ENCODE measurements around the gene NPHP4.

The NPHP4 gene

GRCh38 chr1:6005276-6005917, 13.2 kb upstream of the NPHP4 start:
- H3K27ac ChIP-seq (ENCODE audit: low read length), result no peak overlapping the region
- no peaks in the 10 kb centered on the region for H3F3A ChIP-seq (ENCODE audit: insufficient read depth, low read length)
- peaks cover 12% of the 10 kb centered on the region for H3K4me1 ChIP-seq (ENCODE audit: low read length)
- H3K9ac ChIP-seq (ENCODE audit: low read length), result no peak overlapping the region
- H4K20me1 ChIP-seq (ENCODE audit: insufficient read depth, low read length), result peaks cover 4% of the 10 kb centered on the region
- peaks cover 85% of the 10 kb centered on the region for H3K79me2 ChIP-seq (ENCODE audit: low read length)
- no peaks in the 10 kb centered on the region for H3K27me3 ChIP-seq (replicated peaks; ENCODE audit: insufficient read depth, low read length)
- TF ChIP-seq EZH2 (optimal IDR thresholded peaks at IDR 0.05; ENCODE audit: low read depth, low read length), result no peak
- TF ChIP-seq, protein P1, sequence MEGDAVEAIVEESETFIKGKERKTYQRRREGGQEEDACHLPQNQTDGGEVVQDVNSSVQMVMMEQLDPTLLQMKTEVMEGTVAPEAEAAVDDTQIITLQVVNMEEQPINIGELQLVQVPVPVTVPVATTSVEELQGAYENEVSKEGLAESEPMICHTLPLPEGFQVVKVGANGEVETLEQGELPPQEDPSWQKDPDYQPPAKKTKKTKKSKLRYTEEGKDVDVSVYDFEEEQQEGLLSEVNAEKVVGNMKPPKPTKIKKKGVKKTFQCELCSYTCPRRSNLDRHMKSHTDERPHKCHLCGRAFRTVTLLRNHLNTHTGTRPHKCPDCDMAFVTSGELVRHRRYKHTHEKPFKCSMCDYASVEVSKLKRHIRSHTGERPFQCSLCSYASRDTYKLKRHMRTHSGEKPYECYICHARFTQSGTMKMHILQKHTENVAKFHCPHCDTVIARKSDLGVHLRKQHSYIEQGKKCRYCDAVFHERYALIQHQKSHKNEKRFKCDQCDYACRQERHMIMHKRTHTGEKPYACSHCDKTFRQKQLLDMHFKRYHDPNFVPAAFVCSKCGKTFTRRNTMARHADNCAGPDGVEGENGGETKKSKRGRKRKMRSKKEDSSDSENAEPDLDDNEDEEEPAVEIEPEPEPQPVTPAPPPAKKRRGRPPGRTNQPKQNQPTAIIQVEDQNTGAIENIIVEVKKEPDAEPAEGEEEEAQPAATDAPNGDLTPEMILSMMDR (IDR thresholded peaks at IDR 0.05; ENCODE audit: low read length), result no peak
- TF ChIP-seq EZH2phosphoT487 (IDR thresholded peaks at IDR 0.05; ENCODE audit: low read length), result no peak
- no peak for DNase-seq
- H2AFZ ChIP-seq (ENCODE audit: low read length), result no peak overlapping the region
- H3K9me3 ChIP-seq (replicated peaks; ENCODE audit: insufficient read depth, low read length), result no peaks in the 10 kb centered on the region
- no peaks in the 10 kb centered on the region for H3K9me2 ChIP-seq (replicated peaks; ENCODE audit: insufficient read depth, low read length)
- H3K4me2 ChIP-seq (ENCODE audit: low read depth, low read length), result no peak overlapping the region
- H3K4me3 ChIP-seq (ENCODE audit: low read length), result no peak overlapping the region
- no peaks in the 10 kb centered on the region for H3K36me3 ChIP-seq (replicated peaks; ENCODE audit: insufficient read depth, low read length)

GRCh38 chr1:6004412-6005123, 12.3 kb upstream of the NPHP4 start:
- Histone ChIP-seq H3K4me2 (ENCODE audit: low read depth, low read length) (no peak overlapping the region), H3K9ac (ENCODE audit: low read length) (no peak overlapping the region), H3K4me1 (ENCODE audit: low read length) (peaks cover 11% of the 10 kb centered on the region), H3K9me2 (replicated peaks; ENCODE audit: insufficient read depth, low read length) (no peaks in the 10 kb centered on the region), H3F3A (ENCODE audit: insufficient read depth, low read length) (no peaks in the 10 kb centered on the region), H3K27ac (ENCODE audit: low read length) (no peak overlapping the region), H3K79me2 (ENCODE audit: low read length) (peaks cover 85% of the 10 kb centered on the region), H4K20me1 (ENCODE audit: insufficient read depth, low read length) (peaks cover 4% of the 10 kb centered on the region), H3K36me3 (replicated peaks; ENCODE audit: insufficient read depth, low read length) (no peaks in the 10 kb centered on the region), H3K4me3 (ENCODE audit: low read length) (no peak overlapping the region), H3K9me3 (replicated peaks; ENCODE audit: insufficient read depth, low read length) (no peaks in the 10 kb centered on the region), H2AFZ (ENCODE audit: low read length) (no peak overlapping the region), H3K27me3 (replicated peaks; ENCODE audit: insufficient read depth, low read length) (no peaks in the 10 kb centered on the region)
- TF ChIP-seq EZH2phosphoT487 (IDR thresholded peaks at IDR 0.05; ENCODE audit: low read length) (no peak), EZH2 (optimal IDR thresholded peaks at IDR 0.05; ENCODE audit: low read depth, low read length) (no peak)
- TF ChIP-seq, protein P1 (IDR thresholded peaks at IDR 0.05; ENCODE audit: low read length), result no peak
- no peak for DNase-seq

GRCh38 chr1:6003568-6004411, 11.6 kb upstream of the NPHP4 start:
- DNase-seq, result no peak
- peaks cover 6% of the 10 kb centered on the region for H4K20me1 ChIP-seq (ENCODE audit: insufficient read depth, low read length)
- no peak overlapping the region for H2AFZ ChIP-seq (ENCODE audit: low read length)
- TF ChIP-seq, protein P1 (IDR thresholded peaks at IDR 0.05; ENCODE audit: low read length), result no peak
- TF ChIP-seq EZH2phosphoT487 (IDR thresholded peaks at IDR 0.05; ENCODE audit: low read length) (no peak), EZH2 (optimal IDR thresholded peaks at IDR 0.05; ENCODE audit: low read depth, low read length) (no peak)
- no peak overlapping the region for H3K27ac ChIP-seq (ENCODE audit: low read length)
- H3K9me3 ChIP-seq (replicated peaks; ENCODE audit: insufficient read depth, low read length), result no peaks in the 10 kb centered on the region
- H3K4me2 ChIP-seq (ENCODE audit: low read depth, low read length), result no peak overlapping the region
- H3K36me3 ChIP-seq (replicated peaks; ENCODE audit: insufficient read depth, low read length), result no peaks in the 10 kb centered on the region
- no peaks in the 10 kb centered on the region for H3F3A ChIP-seq (ENCODE audit: insufficient read depth, low read length)
- no peaks in the 10 kb centered on the region for H3K9me2 ChIP-seq (replicated peaks; ENCODE audit: insufficient read depth, low read length)
- H3K4me1 ChIP-seq (ENCODE audit: low read length), result peaks cover 3% of the 10 kb centered on the region; the same call in 1 of the 2 replicates
- no peak overlapping the region for H3K4me3 ChIP-seq (ENCODE audit: low read length)
- H3K9ac ChIP-seq (ENCODE audit: low read length), result no peak overlapping the region
- peaks cover 85% of the 10 kb centered on the region for H3K79me2 ChIP-seq (ENCODE audit: low read length)
- no peaks in the 10 kb centered on the region for H3K27me3 ChIP-seq (replicated peaks; ENCODE audit: insufficient read depth, low read length)

All from MM.1S (cell line).